Activated CD4-positive, CD25-positive, alpha-beta regulatory T cell treated with anti-CD3 and anti-CD28 coated beads, Interleukin-2, amount 50 U/mL, for 72 hours (primary cell): ENCODE results near the gene GGACT.
"Not testable (repeated sequence)": the region's sequence is repeated elsewhere in the genome, so short reads cannot be mapped to it uniquely, and the experiment has no call there.

ENCODE experiments used
- DNase-seq: peaks from one replicate; pipeline ENCODE4 v3.0.0; 2021

Gene GGACT

DNA sequence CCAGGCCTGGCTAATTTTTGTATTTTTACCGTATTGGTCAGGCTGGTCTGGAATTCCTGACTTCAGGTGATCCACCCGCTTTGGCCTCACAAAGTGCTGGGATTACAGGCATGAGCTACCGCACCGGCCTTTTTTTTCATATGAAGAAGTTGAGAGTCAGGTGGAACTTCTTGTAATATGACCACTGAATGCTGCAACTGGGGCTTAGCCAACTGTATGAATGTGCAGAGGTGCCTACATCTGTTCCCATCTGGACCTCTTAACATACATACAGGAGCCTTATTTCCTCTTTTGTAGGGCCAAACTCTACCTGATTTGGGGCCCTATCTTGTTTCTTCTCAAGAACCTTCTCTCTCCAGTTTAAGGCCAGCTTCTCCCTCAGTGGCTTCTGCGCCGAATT lies 11.9 kb upstream of the GGACT start:
- DNase-seq = no peak

DNA sequence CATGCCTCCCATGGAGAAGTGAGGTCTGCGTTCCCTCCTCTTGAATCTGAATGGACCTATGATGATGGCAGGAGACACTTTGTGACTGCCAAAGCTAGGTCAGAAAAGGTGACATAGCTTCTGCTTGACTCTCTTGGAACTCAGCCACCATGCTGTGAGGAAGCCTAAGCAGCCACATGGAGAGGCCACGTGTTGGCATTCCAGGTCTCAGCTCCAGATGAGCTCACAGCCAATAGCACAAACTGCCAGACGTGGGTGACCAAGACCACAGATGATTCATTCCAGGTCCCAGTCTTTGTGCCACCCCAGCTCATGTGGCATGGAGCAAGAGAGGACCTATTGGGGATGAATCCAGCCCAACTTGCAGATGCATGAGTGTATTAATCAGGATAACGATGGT lies 8.7 kb upstream of the GGACT start:
- DNase-seq = no peak

DNA sequence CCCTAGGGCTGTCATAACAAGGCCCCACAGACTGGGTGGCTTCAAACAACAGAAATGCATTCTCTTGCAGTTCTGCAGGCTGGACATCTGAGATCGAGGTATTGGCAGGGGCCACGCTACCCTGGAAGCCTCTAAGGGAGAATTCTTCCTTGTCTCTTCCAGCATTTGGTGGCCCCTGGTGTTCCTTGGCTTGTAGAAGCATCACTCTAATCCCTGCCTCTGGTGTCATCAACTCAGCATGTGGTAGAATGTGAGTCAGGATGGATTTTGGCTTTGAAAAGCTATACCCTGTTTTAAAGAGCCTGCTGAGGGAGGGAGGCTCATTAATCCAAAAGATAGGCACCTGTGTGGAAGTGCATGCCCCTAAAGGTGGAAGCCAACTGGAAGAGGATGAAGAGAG lies 7.9 kb upstream of the GGACT start:
- no peak for DNase-seq

DNA sequence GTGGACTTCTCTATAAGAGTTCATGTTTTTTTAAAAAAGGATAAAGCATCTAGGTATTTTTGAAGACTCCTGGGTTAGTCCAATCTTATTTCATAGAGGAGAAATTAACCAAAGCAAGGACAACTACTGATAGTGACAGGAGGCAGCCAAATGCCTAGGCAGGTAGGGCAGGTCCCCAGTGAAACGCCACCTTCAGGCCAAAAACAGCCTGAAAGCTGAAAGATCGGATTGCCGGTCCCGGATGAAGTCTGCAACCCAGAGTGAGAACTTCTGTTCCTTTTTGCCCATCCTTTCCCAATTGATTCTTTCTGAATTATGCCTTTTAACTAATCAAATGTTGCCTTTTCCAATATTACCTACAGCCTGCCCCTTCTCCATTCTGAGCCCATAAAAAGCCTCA lies 6.1 kb upstream of the GGACT start:
- no peak for DNase-seq

DNA sequence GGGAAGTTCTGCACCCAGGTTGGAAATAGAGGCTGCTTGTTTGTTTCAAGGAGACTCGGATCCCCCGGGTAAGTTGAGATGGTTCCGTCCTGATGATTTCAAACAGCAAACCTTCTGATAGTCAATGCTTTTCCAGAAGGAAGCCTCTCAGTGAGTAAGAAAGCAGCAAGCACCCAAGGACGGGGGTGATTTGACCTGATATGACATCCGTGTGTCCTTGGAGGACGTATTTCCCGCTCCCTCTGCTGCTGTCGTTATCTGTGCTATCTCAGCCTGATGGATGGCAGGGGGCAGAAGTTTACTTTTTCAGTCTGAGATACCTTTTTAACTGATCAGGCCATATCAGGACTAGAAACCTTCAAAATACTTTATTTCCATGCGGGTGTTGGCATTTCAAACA lies 5.7 kb upstream of the GGACT start:
- DNase-seq = no peak

DNA sequence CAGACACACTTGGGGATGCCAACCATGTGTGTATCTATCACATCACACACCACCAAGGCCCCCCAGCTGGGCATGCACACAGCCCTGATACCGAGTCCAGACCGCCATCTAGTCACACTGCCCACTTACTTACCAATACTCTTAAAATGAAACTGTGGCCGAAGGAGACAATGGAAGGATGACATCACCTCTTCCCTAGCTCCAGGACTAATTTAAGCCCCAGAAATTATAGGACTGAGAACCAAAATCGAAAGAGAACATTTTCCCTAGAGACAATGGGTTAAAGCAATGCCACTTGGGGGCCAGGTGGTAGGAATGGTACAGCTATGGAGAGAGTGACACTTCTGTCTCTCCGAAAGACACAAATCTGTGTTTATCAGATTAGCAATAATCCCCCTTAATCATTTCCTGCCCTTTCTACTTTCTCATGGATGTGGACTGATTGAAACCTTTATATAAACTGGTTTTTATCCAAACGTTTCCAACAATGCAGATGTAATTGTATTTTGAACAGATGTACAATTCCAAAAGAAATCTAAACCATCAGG lies 663 bp upstream of the GGACT start:
- no peak for DNase-seq

DNA sequence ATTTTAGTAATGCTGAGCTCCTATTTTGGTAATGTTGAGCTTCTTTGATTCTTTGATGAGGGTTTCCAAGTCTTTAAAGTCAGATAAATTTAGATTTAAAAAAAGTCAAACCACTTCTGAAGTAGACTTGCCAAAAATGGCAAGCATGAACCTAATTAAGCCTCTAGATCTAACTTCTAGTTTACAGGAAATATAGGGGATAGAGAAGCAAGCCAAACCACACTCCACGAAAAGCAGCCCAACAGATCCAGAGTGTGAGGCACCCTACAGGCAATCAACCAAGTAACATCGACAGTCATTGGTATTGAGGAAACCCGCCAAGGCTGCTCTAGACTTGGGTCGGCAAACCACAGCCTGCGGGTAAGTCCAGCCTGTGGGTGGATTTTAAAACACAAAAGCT lies 3.7 kb downstream of the GGACT start:
- no peak for DNase-seq

DNA sequence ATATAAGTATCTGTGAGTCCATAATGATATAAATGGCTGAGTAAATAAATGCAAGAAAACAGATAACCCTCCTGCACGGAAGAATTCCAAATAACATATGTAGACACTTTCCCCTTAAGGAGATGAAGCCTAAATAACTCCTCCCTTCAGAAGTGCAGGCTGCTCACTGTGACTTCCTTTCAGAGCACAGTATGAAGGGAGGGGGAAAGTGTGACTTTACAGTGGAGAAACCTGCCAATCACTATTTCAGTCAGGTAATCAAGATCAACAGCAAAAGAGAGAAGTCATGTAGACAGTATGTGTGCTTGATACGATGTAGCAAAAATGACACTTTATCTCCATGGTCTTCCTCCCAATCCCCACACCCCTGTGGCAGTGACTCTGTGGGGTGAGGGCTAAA lies 7.1 kb downstream of the GGACT start:
- DNase-seq = no peak

DNA sequence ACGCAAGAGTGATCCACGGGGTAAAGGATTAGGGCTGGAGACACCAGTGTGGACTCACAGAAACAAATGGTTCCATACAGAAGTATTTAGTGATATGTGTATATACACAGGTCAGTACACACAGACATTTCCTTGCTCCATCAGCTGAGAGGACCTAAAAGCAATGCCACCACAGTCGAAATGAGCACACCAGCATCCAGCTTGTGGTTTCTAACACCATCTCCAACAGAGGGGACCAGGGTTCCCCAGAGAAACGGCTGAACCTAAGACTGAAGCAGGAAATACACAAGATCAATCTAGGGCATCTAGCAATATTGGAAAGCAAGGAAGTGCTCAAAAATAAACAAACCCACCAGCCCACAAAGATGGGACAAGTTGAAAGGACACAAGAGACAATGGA lies 7.6 kb downstream of the GGACT start:
- DNase-seq = no peak

DNA sequence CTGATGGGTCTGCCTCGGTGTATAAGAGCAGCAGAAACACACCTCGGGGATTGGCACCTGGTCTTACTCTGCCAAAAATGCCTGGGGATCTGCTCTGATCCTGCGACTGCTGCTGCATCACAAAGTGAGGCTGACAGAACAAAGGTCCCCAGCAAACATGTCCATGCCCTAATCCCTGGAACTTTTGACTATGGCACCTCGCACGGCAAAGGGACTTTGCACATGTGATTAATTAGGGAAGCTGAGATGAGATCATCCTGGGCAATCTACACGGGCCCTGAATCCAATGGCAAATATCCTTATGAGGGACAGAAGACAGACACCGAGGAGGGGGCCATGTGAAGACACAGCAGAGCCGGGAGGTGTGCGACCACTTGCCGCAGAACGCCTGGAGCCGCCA lies 8.5 kb downstream of the GGACT start:
- DNase-seq = no peak

DNA sequence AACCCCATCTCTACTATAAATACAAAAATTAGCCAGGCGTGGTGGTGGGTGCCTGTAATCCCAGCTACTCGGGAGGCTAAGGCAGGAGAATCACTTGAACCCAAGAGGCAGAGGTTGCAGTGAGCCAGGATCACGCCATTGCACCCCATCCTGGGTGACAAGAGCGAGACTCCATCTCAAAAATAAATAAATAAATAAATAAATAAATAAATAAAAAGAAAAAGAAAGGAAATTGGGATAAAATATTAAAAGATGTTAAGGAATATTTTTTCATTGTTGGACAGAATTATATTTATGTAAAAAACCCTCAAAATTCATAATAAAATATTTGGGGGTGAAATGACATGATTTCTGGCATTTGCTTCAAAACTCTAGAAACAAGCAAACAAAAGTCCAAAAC lies 11.3 kb downstream of the GGACT start:
- DNase-seq = not testable (repeated sequence)

DNA sequence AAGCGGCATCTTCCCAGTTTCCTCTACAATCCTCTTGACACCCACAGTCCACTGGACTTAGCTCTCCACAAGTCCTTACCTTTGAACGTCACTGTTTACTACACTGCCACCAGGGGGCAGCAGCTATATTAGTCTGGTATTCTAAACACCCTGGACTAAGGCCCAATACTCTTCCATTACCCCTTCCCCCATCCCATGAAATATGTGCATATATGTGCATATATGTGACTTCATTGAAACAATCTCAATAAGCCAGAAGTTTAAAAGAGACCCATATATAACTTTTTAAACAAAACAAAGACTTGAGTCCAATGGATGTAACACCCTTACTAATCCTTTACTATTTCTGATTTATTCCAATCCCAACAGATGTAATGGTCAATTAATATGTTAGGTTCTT lies 15.5 kb downstream of the GGACT start:
- DNase-seq = peak; percentile 72

DNA sequence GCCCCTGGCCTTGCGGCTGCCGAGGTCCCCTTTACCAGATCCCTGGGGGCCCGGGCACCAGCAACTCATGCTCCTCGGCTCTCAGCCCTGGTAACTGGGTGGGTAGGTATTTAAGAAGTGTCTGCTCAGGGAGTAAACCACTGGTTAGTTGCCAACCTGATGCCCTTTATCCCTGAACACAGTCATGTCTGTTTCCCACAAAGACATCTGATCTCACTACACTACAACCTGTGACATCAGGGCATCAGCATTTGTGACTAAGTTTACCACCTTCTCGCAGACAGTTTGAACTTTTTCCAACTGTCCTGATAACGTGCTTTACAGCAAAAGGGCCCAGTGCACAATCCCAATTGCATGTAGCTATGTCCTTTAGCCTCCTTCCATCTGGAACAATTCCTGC lies 22.0 kb downstream of the GGACT start:
- DNase-seq = no peak

DNA sequence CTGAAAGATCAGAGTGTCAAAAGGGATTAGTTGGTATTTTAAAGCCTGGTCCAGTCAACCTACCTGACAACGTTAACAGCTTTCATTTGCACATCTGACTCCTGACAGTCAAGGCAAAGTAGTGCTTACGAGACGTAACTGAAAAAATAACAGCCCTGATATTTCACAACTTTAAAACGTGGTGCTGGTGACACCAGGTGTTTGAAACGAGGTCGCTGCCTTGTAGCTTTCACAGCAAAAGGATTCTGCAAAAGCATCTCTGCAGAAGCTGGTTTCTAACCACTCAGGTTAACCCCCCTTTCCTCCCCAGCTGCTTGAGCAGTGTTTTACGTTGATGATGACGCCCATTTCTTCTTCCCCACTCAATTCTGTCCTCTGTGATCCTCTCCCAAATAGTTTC lies 23.3 kb downstream of the GGACT start:
- DNase-seq = no peak

DNA sequence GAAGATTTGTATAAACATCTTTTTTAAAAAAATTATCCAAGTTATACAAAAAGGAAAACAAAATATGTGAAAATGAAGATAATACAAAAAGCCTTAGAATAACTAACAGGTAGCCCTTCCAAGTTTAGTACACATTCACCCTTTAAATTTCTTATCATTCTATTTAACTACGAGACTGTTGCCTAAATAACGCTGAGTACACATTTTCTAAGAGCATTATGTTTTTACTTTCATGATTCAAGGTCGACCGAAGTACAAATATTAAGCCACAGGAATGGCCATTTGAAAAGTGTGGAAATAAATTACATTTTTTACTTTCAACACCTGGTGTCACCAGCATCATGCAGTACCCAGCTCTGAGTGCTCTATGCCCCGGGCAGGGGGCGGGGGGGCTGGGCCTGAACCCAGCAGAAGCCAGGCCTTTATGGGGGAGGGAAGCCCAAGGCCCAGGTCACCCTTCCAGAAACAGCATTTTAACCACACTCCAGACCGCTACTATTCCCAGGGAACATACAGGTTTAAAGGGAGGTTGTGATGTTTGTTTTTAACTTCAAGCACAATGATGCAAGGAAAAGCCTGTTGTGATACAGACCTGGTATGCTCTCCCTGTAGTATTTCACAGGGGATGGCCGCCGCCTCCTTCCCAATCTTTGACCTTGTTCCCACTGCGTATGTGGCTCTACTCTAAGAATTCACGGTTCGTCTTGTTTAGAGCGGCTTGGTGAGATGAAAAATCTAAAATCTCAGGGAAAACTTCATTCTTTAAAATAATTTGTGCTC lies 24.0 kb downstream of the GGACT start:
- DNase-seq = no peak

DNA sequence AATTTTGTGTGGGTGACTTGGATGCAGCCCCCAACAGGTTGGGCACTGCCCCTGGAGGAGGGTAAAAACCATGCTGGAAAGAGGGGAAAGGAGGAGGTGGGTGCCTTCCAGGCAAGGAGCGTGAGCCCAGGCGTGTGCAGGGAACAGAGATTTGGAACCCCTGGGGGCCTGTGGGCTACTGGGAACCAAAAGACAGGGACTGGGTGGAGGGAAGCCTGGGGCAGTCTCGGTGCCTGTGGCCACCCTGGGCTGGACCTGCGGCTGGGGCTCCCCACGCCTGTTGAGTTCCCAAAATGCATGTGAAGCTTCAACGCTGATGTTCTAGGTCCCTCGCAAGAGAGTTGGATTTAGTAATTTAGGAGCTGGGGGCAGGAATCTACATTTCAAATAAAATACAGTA lies 24.8 kb downstream of the GGACT start:
- DNase-seq = no peak

DNA sequence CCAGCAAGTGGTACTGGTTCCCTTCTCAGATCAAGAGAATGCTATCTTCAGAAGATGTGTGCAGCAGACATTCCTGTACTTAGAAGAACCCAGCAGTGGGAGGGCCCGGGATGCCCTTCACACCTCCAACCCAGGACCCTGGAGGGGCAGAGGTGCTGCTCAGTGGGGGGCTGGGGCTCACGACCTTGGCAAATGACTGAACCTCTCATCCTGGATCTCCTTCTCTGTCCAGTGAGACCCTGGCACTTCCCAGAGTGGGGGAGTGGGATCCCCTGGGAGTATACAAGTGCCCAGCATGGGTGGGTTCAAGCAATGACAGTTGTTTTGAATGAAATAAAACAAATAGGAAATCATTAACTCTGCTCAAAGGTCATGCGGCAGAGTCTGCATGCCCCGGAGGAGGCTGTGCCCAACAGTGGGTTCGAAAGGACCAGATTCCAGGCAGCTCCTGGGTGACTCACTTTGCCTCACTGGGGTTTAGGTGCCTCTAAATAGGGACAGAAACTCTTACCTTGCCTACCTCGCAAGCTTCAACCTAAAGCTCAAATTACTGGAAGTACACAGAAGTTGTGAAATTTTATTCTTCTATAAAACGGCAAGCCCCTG lies 26.9 kb downstream of the GGACT start:
- DNase-seq = no peak

DNA sequence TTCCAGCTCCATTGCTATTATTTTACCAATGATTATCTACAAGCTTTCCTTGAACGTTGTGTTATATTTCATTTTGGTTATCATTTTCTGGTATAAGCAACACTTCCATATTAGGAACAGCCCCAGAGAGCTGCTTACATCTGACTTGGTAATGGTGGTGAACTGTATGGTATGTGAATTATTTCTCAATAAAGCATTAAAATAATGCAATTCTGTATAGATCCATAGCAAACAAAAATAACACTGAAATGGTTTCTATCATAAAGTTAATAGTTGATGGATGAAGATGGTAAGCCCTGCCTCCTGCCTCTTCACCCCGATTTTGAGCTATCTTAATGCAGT lies 27.5 kb downstream of the GGACT start:
- no peak for DNase-seq

DNA sequence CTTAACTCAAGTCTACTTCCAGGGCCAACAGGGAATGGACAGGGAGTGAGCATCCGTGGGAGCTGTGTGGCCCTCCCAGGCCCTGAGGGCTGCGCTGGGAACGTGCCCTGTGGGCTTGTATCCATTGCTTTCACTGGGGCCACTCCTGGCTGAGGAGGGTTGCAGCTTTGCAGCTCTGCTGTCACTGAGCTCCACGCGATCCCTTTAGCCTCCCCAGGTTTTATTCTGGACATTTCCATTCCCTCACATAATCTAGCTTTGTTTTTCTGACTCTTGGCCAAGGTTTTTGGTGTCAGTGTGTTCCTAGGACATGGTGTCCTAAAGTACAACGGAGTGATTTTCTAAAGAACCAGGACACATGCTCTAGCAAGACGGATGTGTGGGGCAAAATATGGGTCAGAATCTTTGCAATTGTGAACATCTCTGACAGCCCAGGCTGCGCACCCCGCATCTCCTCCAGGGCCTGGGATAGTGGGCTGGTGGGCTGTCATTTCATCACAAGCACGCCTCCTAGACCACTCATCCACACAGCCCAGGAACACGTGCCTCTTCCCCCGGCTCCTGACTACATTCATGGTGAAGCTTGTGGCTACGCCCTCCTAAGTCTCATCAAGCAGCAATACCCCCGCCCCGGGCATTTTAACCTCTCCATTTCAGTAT lies 28.0 kb downstream of the GGACT start:
- no peak for DNase-seq

DNA sequence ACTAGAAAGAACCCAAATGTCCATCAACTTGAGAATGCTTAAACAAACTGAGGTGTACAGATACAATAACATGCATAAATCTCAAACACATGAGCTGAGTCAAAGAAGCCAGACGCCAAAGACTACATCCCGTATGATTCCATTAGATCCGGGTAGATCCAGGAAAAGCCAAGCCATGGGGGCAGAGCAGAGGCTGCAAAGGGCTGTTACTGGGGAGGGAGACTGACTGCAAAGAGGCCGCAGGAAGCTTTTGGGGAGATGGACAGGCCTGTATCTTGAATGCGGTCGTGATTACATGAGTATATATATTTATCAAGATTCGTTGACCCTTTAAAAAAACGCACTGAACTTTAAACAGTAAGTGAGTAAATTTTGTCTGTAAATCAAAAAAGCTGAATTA lies 28.7 kb downstream of the GGACT start:
- DNase-seq = no peak

DNA sequence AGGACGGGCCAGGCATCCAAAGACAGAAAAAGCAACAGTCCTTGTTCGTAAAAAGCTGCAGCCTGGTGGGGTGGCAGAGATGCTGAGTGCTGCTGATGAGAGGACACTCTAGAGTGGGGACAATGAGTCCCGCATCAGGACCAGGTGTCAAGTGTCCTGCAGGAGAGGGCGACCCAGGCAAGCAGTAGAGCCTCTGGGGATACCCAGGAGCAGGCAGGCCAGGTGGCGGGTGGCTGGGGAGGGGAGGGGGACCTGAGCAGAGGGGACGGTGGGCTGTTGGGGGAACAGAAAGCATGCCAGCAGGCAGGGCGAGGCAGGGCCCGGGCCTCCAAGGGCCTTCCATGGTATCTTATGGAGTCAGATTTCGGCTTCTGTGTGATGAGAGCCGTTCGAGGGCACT lies 35.8 kb downstream of the GGACT start:
- DNase-seq = no peak

DNA sequence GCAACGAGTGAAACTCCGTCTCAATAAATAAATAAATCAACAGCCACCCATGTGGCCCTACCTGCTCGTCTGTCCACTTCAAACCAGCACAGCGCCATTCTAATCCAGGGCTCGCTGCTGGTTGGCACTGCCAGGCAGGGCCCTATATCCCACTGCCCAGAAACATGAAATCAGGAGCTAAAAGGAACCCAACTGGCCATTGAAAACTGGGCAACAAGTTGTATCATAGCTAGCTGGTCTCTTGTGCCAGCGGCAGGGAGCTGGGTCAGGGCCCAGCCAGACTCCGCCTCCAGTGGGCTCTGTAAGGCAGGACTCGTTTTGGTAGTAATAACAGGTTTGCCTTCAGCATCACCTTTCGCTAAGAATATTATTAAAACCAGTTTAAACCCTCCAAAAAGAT lies 39.3 kb downstream of the GGACT start:
- DNase-seq = no peak

DNA sequence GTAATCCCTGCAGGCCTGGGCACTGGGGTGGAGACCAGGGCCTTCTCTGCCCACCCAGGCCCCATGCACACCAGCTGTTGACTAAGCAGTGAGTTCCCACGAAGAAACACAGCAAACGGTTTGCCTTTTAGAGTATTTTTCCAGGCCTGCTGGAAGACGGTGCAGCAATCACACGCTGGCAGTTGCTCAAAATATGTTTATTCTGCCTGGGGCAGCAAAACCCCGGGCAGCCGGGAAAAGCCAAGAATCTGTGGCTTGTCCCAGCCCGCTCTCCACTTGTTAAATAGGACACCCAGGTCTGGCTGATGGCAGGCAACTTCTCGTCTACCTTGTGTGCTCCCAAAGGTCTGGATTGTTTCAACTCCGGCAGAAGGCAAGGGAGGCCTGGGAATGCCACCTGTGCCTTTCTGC lies 40.8 kb downstream of the GGACT start:
- DNase-seq = no peak

DNA sequence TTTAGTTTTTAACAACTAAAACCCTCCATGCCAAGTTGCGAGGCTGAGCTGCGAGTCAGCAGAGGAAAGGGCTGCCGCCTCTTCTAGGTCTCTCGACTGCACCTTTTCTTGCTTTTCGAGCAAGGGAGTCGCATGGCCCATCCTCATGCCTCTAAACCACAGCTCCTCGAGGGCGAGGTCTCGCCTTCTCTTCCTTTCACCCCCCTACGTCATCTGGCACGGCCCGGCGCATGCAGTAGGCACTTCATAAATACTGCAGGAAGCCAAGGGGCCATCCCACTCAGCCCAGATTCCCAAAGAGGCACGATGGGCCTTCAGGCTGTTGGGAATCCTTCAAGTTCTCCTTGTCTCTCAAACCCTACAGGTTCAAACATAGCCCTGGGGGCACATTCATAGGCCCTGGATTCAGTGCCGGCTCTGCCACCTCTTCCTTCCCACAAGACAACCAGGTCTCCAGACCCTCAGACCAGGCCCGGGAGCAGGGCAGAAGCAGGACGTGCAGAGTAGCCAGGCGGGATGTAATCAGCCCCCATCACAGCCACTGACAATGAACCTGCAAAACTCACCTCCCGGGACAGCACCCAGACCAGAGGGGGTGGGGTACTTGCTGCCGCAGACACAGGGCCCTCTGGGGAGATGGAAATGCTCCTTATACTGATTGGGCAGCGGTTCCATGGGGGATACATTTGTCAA lies 41.7 kb downstream of the GGACT start:
- DNase-seq = no peak
